ENCODE results near the gene CERCAM. TPM values are rescaled to one million over a fixed set of nuclear protein-coding genes. Genes with fewer than 3 reads are reported as not detected.

Gene CERCAM
- total and polyA plus RNA-seq, 2 of the 13 experiments (the other 11 are each of a cell fraction or from before 2014, with no cell fraction given), result 9.0 to 17.1 TPM

DNA sequence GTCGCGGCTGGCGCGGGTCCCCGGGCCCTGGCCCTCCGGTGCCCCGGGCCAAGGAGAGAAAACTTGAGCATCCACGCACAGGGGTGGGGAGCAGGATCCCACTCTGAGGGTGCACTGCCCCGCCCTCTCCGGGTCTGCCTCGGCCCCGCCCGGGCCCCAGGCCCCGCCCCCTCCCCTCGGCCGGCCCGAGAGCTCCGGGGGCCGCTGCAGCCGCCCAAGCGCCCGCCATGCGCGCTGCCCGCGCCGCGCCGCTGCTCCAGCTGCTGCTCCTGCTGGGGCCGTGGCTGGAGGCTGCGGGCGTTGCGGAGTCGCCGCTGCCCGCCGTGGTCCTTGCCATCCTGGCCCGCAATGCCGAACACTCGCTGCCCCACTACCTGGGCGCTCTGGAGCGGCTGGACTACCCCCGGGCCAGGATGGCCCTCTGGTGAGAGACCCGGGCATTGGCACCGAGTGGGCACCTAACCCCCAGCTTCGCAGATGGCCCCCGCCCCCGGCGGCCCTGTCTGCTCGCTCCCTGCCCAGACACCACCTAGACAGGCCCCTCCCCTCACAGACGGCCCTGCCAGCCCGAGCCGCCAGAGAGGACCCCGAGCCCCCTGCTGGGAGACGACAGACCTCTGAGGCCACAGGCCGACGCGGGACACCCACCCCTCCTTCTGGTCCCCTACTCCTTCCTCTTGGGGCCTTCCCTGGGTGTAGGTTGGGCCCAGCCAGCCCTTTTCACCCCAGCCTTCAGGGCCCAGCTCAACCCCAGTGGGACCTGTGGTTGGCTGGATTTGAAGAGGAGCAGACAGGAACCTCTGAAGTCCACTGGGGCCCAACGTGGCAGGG is at the start of gene CERCAM (continued):
- TF ChIP-seq NFIC (IDR thresholded peaks at IDR 0.05; ENCODE audit: low read length) (no peak), ZNF256 (CRISPR knock-in tag; conservative IDR thresholded peaks at IDR 0.05) (no peak), TCF7L2 (IDR thresholded peaks at IDR 0.05; ENCODE audit: low read depth, low read length) (no peak), POLR2G (IDR thresholded peaks at IDR 0.05; ENCODE audit: low read depth, low read length) (peak; percentile 44; the same call in 1 of the 2 replicates), PCBP1 (IDR thresholded peaks at IDR 0.05; ENCODE audit: borderline replicate concordance, low read depth, low read length) (0 out of 2 replicates have a peak, but pooled peaks have one; percentile 12), ZNF251 (CRISPR knock-in tag; IDR thresholded peaks at IDR 0.05) (no peak), ZNF543 (CRISPR knock-in tag; IDR thresholded peaks at IDR 0.05) (no peak; the same call in 1 of the 2 replicates), ZNF570 (CRISPR knock-in tag; IDR thresholded peaks at IDR 0.05; ENCODE audit: borderline replicate concordance) (no peak), ZNF564 (CRISPR knock-in tag; IDR thresholded peaks at IDR 0.05) (no peak), FOXM1 (CRISPR knock-in tag; IDR thresholded peaks at IDR 0.05) (no peak), TBX2 (CRISPR knock-in tag; IDR thresholded peaks at IDR 0.05; ENCODE audit: borderline replicate concordance) (no peak; the same call in none of the 2 replicates), ZSCAN30 (CRISPR knock-in tag; IDR thresholded peaks at IDR 0.05) (no peak), ZNF629 (CRISPR knock-in tag; conservative IDR thresholded peaks at IDR 0.05) (no peak), RFXAP (CRISPR knock-in tag; IDR thresholded peaks at IDR 0.05; ENCODE audit: borderline replicate concordance) (no peak; the same call in 1 of the 2 replicates), PTBP1 (IDR thresholded peaks at IDR 0.05; ENCODE audit: low read depth, low read length, poor library complexity, severe bottlenecking) (no peak), PAX8 (CRISPR knock-in tag; IDR thresholded peaks at IDR 0.05; ENCODE audit: borderline replicate concordance) (no peak)
- TF ChIP-seq, protein P1, sequence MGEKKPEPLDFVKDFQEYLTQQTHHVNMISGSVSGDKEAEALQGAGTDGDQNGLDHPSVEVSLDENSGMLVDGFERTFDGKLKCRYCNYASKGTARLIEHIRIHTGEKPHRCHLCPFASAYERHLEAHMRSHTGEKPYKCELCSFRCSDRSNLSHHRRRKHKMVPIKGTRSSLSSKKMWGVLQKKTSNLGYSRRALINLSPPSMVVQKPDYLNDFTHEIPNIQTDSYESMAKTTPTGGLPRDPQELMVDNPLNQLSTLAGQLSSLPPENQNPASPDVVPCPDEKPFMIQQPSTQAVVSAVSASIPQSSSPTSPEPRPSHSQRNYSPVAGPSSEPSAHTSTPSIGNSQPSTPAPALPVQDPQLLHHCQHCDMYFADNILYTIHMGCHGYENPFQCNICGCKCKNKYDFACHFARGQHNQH (CRISPR knock-in tag; IDR thresholded peaks at IDR 0.05), result no peak
- TF ChIP-seq, protein P2, sequence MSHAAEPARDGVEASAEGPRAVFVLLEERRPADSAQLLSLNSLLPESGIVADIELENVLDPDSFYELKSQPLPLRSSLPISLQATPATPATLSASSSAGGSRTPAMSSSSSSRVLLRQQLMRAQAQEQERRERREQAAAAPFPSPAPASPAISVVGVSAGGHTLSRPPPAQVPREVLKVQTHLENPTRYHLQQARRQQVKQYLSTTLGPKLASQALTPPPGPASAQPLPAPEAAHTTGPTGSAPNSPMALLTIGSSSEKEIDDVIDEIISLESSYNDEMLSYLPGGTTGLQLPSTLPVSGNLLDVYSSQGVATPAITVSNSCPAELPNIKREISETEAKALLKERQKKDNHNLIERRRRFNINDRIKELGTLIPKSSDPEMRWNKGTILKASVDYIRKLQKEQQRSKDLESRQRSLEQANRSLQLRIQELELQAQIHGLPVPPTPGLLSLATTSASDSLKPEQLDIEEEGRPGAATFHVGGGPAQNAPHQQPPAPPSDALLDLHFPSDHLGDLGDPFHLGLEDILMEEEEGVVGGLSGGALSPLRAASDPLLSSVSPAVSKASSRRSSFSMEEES (CRISPR knock-in tag; IDR thresholded peaks at IDR 0.05), result no peak
- TF ChIP-seq, protein P3, sequence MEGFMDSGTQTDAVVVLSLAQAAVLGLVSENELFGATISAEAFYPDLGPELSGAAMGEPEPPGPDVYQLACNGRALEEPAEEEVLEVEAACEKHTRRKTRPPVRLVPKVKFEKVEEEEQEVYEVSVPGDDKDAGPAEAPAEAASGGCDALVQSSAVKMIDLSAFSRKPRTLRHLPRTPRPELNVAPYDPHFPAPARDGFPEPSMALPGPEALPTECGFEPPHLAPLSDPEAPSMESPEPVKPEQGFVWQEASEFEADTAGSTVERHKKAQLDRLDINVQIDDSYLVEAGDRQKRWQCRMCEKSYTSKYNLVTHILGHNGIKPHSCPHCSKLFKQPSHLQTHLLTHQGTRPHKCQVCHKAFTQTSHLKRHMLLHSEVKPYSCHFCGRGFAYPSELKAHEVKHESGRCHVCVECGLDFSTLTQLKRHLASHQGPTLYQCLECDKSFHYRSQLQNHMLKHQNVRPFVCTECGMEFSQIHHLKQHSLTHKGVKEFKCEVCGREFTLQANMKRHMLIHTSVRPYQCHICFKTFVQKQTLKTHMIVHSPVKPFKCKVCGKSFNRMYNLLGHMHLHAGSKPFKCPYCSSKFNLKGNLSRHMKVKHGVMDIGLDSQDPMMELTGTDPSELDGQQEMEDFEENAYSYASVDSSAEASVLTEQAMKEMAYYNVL (CRISPR knock-in tag; IDR thresholded peaks at IDR 0.05; ENCODE audit: borderline replicate concordance), result no peak
- TF ChIP-seq, protein P4, sequence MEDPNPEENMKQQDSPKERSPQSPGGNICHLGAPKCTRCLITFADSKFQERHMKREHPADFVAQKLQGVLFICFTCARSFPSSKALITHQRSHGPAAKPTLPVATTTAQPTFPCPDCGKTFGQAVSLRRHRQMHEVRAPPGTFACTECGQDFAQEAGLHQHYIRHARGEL (CRISPR knock-in tag; IDR thresholded peaks at IDR 0.05), result 0 out of 2 replicates have a peak, but pooled peaks have one; percentile 33
- TF ChIP-seq, protein P5, sequence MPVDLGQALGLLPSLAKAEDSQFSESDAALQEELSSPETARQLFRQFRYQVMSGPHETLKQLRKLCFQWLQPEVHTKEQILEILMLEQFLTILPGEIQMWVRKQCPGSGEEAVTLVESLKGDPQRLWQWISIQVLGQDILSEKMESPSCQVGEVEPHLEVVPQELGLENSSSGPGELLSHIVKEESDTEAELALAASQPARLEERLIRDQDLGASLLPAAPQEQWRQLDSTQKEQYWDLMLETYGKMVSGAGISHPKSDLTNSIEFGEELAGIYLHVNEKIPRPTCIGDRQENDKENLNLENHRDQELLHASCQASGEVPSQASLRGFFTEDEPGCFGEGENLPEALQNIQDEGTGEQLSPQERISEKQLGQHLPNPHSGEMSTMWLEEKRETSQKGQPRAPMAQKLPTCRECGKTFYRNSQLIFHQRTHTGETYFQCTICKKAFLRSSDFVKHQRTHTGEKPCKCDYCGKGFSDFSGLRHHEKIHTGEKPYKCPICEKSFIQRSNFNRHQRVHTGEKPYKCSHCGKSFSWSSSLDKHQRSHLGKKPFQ (CRISPR knock-in tag; IDR thresholded peaks at IDR 0.05; ENCODE audit: insufficient replicate concordance), result no peak
- TF ChIP-seq, protein P6, sequence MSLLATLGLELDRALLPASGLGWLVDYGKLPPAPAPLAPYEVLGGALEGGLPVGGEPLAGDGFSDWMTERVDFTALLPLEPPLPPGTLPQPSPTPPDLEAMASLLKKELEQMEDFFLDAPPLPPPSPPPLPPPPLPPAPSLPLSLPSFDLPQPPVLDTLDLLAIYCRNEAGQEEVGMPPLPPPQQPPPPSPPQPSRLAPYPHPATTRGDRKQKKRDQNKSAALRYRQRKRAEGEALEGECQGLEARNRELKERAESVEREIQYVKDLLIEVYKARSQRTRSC (CRISPR knock-in tag; IDR thresholded peaks at IDR 0.05; ENCODE audit: low read depth), result no peak

Measured in HepG2 (cell line).